ENCODE measurements around the gene CHST7.

GRCh38 chrX:46588263-46588662 is 14.7 kb downstream of the CHST7 start:
- no peak for TF ChIP-seq CTCF (IDR thresholded peaks at IDR 0.05)
- no peak for TF ChIP-seq ZFX (IDR thresholded peaks at IDR 0.05; ENCODE audit: borderline replicate concordance)
